Ishikawa (cell line): ENCODE results near the gene ZCWPW1.

ENCODE experiments used
- CEBPB ChIP-seq: IDR thresholded peaks from 2 replicates; pipeline ENCODE4 v1.6.1; 2012
- EP300 ChIP-seq: IDR thresholded peaks from 2 replicates; pipeline ENCODE4 v1.6.1; 2012; ENCODE audit warnings: borderline replicate concordance
- FOXM1 ChIP-seq: IDR thresholded peaks from 2 replicates; pipeline ENCODE4 v1.6.1; 2012; ENCODE audit warnings: low read depth, borderline replicate concordance
- MAX ChIP-seq: IDR thresholded peaks from 2 replicates; pipeline ENCODE4 v1.6.1; 2012
- TAF1 ChIP-seq: IDR thresholded peaks from 2 replicates; pipeline ENCODE4 v1.6.1; 2012; ENCODE audit warnings: low read depth, mild to moderate bottlenecking
- TEAD4 ChIP-seq: IDR thresholded peaks from 2 replicates; pipeline ENCODE4 v1.6.1; 2012

- TF ChIP-seq FOXM1 (no peak), MAX (no peak), CEBPB (no peak), TAF1 (no peak), EP300 (no peak), TEAD4 (no peak)
Measured at GRCh38 chr7:100372694-100373093, 55.8 kb downstream of the ZCWPW1 start.
